Nephron (organoid): ENCODE data around the gene TMEM43.
A peak's percentile ranks its signal among the peaks of the same experiment; 100 is the strongest.

Experiments used
- H3K27ac Mint-ChIP-seq, 3 experiments: 2 replicates each; pipeline ENCODE4 v1.8.0; 2020; ENCODE audit warnings: mixed read lengths in 3 of 3, mild to moderate bottlenecking in 2 of 3, moderate library complexity in 1 of 3
- H3K27me3 Mint-ChIP-seq: 2 replicates; pipeline ENCODE4 v1.8.0; 2021; ENCODE audit warnings: low read depth, mild to moderate bottlenecking, moderate library complexity, mixed read lengths
- H3K36me3 Mint-ChIP-seq: 2 replicates; pipeline ENCODE4 v1.8.0; 2020; ENCODE audit warnings: low read depth, mixed read lengths
- H3K4me1 Mint-ChIP-seq: 2 replicates; pipeline ENCODE4 v1.8.0; 2020; ENCODE audit warnings: mixed read lengths
- H3K4me3 Mint-ChIP-seq, 3 experiments: 2 replicates each; pipeline ENCODE4 v1.8.0; 2020; ENCODE audit warnings: mild to moderate bottlenecking in 3 of 3, mixed read lengths in 3 of 3, moderate library complexity in 2 of 3
- H3K9me3 Mint-ChIP-seq: 2 replicates; pipeline ENCODE4 v1.8.0; 2020; ENCODE audit warnings: mixed read lengths
- TF ChIP-seq, protein P1 (sequence below), 3 experiments: fragments of 200-600 bp; sonication (generic); IDR thresholded peaks; one replicate each; pipeline ENCODE4 v1.5.0; 2021; ENCODE audit warnings: antibody characterized with exemption in 3 of 3; ENCODE audit not compliant: unreplicated experiment in 3 of 3

Gene TMEM43

DNA sequence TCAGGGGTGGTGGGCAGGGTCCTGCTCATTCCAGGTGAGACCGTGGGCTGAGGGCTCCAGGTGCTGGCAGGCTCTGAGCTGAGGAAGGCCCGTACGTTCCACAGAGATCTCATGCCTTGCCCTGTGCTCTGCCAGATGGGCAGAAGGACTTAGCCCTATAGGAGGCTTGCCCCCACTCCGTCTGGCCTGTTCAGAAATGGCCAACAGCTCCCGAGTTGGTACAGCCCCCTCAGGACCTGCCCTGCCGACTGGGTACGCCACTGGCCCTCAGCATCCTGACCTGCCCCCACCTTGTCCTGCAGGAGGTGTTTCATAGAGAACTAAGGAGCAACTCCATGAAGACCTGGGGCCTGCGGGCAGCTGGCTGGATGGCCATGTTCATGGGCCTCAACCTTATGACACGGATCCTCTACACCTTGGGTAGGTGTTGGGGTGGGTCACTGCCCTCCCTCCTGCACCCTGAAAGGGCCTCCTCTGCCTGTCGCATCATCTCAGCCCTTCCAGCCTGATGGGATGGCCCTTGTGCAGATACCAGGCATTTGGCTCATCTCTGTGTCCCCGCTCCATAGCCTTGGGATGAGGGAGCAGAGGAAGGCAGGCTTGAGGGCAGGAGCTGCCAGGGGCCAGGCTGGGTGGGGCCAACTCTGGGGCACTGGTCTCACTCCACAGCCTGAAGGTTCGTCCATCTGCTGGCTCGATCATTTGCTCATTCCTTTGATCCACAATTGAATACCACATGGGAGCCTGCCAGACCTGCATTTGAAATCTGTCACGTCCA lies 14.2 kb downstream of the TMEM43 start:
- Mint-ChIP-seq H3K9me3 (no peaks in the 10 kb centered on the region), H3K36me3 (peaks cover 41% of the 10 kb centered on the region), H3K27ac (no peak overlapping the region), H3K4me1 (peaks cover 15% of the 10 kb centered on the region), H3K4me3 (no peak overlapping the region), H3K27me3 (no peaks in the 10 kb centered on the region)
- TF ChIP-seq, protein P1, sequence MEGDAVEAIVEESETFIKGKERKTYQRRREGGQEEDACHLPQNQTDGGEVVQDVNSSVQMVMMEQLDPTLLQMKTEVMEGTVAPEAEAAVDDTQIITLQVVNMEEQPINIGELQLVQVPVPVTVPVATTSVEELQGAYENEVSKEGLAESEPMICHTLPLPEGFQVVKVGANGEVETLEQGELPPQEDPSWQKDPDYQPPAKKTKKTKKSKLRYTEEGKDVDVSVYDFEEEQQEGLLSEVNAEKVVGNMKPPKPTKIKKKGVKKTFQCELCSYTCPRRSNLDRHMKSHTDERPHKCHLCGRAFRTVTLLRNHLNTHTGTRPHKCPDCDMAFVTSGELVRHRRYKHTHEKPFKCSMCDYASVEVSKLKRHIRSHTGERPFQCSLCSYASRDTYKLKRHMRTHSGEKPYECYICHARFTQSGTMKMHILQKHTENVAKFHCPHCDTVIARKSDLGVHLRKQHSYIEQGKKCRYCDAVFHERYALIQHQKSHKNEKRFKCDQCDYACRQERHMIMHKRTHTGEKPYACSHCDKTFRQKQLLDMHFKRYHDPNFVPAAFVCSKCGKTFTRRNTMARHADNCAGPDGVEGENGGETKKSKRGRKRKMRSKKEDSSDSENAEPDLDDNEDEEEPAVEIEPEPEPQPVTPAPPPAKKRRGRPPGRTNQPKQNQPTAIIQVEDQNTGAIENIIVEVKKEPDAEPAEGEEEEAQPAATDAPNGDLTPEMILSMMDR (IDR thresholded peaks at IDR 0.05; ENCODE audit: unreplicated experiment in 3 of 3), result no peak

DNA sequence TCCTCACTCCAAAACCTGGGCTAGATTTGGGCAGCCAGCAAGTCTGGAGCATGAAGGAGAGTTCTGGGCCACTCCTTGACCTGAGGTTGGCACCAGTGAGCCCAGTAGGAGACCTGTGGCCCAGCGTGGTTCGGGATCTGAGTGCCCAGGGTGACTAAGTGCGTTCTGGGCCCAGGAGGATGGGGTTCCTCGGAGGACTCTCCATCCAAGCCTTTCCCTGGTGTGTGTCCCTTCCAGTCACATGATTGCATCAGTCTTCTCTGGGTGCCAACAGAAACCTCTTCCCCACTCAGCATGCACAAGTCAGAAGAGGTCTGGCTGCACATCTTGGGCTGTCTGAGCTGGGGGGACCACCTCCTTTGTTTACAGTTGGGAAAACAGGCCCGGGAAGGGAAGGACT lies 14.9 kb downstream of the TMEM43 start:
- no peak overlapping the region for H3K27ac Mint-ChIP-seq
- no peak overlapping the region for H3K4me3 Mint-ChIP-seq
- TF ChIP-seq, protein P1 (IDR thresholded peaks at IDR 0.05; ENCODE audit: unreplicated experiment in 3 of 3), result no peak
- peaks cover 22% of the 10 kb centered on the region for H3K4me1 Mint-ChIP-seq
- H3K9me3 Mint-ChIP-seq, result no peaks in the 10 kb centered on the region
- no peaks in the 10 kb centered on the region for H3K27me3 Mint-ChIP-seq
- peaks cover 36% of the 10 kb centered on the region for H3K36me3 Mint-ChIP-seq

DNA sequence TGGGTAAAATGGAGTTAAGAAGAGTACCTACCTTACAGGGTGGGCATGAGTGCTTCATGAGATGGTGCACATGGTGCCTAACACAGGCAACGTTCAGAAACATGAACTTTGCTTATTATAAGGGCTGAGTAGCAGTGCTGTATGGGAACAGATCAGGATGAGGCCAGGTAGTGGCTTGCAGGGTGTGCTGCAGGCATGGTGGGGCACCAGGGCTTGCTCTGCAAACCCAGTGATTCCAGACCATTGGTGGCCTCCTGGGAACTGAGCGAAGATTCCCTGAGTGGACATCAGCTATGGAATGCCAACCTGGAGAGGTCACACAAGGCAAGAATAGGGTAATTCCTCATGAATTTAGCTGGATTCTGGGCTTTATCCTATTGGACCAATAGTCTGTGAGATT lies 15.8 kb downstream of the TMEM43 start:
- Mint-ChIP-seq H3K4me1 (peaks cover 29% of the 10 kb centered on the region), H3K27me3 (no peaks in the 10 kb centered on the region), H3K9me3 (no peaks in the 10 kb centered on the region), H3K27ac (no peak overlapping the region), H3K4me3 (no peak overlapping the region), H3K36me3 (peaks cover 27% of the 10 kb centered on the region)
- TF ChIP-seq, protein P1 (IDR thresholded peaks at IDR 0.05; ENCODE audit: unreplicated experiment in 3 of 3), result no peak

DNA sequence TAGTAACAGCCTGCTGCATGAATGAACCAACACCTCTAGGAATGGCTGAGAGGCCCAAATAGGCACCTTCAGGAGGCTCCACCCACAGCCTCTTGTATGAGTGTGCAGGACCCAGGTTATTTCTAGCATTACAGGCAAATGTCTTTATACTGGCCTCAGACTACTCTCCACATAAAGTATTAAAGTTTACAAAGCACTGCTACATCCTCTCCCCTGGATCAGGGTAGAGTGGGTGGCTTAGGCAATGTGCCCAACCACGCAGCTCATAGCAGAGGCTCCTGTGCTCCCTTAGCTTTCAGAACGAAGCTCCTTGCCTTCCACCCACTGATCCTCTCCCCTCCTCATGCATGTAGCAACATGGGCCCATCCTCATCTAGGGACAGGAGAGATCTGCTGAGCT lies 16.3 kb downstream of the TMEM43 start:
- peaks cover 23% of the 10 kb centered on the region for H3K36me3 Mint-ChIP-seq
- H3K4me3 Mint-ChIP-seq, result no peak overlapping the region
- H3K9me3 Mint-ChIP-seq, result no peaks in the 10 kb centered on the region
- H3K27ac Mint-ChIP-seq, result no peak overlapping the region
- peaks cover 32% of the 10 kb centered on the region for H3K4me1 Mint-ChIP-seq
- no peaks in the 10 kb centered on the region for H3K27me3 Mint-ChIP-seq
- TF ChIP-seq, protein P1 (IDR thresholded peaks at IDR 0.05; ENCODE audit: unreplicated experiment in 3 of 3), result no peak

DNA sequence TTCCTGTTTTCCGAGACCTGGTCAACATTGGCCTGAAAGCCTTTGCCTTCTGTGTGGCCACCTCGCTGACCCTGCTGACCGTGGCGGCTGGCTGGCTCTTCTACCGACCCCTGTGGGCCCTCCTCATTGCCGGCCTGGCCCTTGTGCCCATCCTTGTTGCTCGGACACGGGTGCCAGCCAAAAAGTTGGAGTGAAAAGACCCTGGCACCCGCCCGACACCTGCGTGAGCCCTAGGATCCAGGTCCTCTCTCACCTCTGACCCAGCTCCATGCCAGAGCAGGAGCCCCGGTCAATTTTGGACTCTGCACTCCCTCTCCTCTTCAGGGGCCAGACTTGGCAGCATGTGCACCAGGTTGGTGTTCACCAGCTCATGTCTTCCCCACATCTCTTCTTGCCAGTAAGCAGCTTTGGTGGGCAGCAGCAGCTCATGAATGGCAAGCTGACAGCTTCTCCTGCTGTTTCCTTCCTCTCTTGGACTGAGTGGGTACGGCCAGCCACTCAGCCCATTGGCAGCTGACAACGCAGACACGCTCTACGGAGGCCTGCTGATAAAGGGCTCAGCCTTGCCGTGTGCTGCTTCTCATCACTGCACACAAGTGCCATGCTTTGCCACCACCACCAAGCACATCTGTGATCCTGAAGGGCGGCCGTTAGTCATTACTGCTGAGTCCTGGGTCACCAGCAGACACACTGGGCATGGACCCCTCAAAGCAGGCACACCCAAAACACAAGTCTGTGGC lies 16.9 kb downstream of the TMEM43 start:
- Mint-ChIP-seq H3K4me3 (no peak overlapping the region), H3K36me3 (peaks cover 25% of the 10 kb centered on the region), H3K4me1 (peaks cover 34% of the 10 kb centered on the region), H3K27ac (peak overlapping the region in 1 of 3 experiments; percentile 97), H3K9me3 (no peaks in the 10 kb centered on the region), H3K27me3 (no peaks in the 10 kb centered on the region)
- TF ChIP-seq, protein P1 (IDR thresholded peaks at IDR 0.05; ENCODE audit: unreplicated experiment in 3 of 3), result no peak
